NCI-H2107 treated with DMSO at 0.1 percent for 48 hours (cell line): ENCODE measurements around the gene AMPD3.

Experiments
- DNase-seq: peaks from one replicate; lab custom pipeline; 2025; ENCODE audit not compliant: unreplicated experiment; lab: John Stamatoyannopoulos, UW

Gene AMPD3

GRCh38 chr11:10486161-10486840 is 31.2 kb downstream of the AMPD3 start:
- no peak for DNase-seq

- DNase-seq: no peak
These were observed 32.1 kb downstream of the AMPD3 start for GRCh38 chr11:10487002-10487647.

- no peak for DNase-seq
These were observed 33.3 kb downstream of the AMPD3 start for GRCh38 chr11:10488121-10488933.

- no peak for DNase-seq
These were observed 34.0 kb downstream of the AMPD3 start for GRCh38 chr11:10488934-10489691.

GRCh38 chr11:10490032-10490397 is 35.0 kb downstream of the AMPD3 start:
- DNase-seq: no peak

GRCh38 chr11:10490398-10491241 is 35.6 kb downstream of the AMPD3 start:
- DNase-seq: no peak

- DNase-seq: no peak
These were observed 37.0 kb downstream of the AMPD3 start for GRCh38 chr11:10492084-10492483.

- no peak for DNase-seq
These were observed 38.1 kb downstream of the AMPD3 start for GRCh38 chr11:10493041-10493663.

- DNase-seq: no peak
These were observed 39.8 kb downstream of the AMPD3 start for GRCh38 chr11:10494636-10495463.

- no peak for DNase-seq
These were observed 40.4 kb downstream of the AMPD3 start for GRCh38 chr11:10495464-10495786.

- no peak for DNase-seq
These were observed 41.4 kb downstream of the AMPD3 start for GRCh38 chr11:10496296-10496936.

- DNase-seq: no peak
These were observed 42.4 kb downstream of the AMPD3 start for GRCh38 chr11:10497371-10498021.

GRCh38 chr11:10498022-10498400 is 42.9 kb downstream of the AMPD3 start:
- no peak for DNase-seq

GRCh38 chr11:10498426-10499250 is 43.6 kb downstream of the AMPD3 start:
- DNase-seq: no peak

- DNase-seq: no peak
These were observed 44.4 kb downstream of the AMPD3 start for GRCh38 chr11:10499452-10499851.

GRCh38 chr11:10499874-10500601 is 45.0 kb downstream of the AMPD3 start:
- no peak for DNase-seq
